Uterus (tissue), 4 donors: Measurements from ENCODE around the gene HHAT. TPM values are rescaled to one million over a fixed set of nuclear protein-coding genes. Genes with fewer than 3 reads are reported as not detected.

ENCODE experiments used
- DNase-seq, 2 donors: peaks; one replicate each; pipeline ENCODE4 v3.0.0-alpha.2; 2019 to 2020
- H3K27ac ChIP-seq, 2 donors: fragments of 200-600 bp; sonication (generic); 1 replicate in 1 of 2; 2 replicates in 1 of 2; pipeline ENCODE4 v1.5.1; 2016 to 2018
- H3K27me3 ChIP-seq, 2 donors: fragments of 200-600 bp; sonication (generic); one replicate each; pipeline ENCODE4 v1.5.1; 2018 to 2019; ENCODE audit warnings: control low read depth in 1 of 2
- H3K36me3 ChIP-seq, 2 donors: fragments of 200-600 bp; sonication (generic); one replicate each; pipeline ENCODE4 v1.5.1; 2019; ENCODE audit warnings: control low read depth in 1 of 2
- H3K4me1 ChIP-seq, 2 donors: fragments of 200-600 bp; sonication (generic); one replicate each; pipeline ENCODE4 v1.5.1; 2018 to 2019; ENCODE audit warnings: control low read depth in 1 of 2
- H3K4me3 ChIP-seq, 2 donors: fragments of 200-600 bp; sonication (generic); 1 replicate in 1 of 2; 2 replicates in 1 of 2; pipeline ENCODE4 v1.5.1; 2018 to 2019; ENCODE audit warnings: mild to moderate bottlenecking in 1 of 2
- H3K9me3 ChIP-seq, 2 donors: fragments of 200-600 bp; sonication (generic); one replicate each; pipeline ENCODE4 v1.5.1; 2019; ENCODE audit warnings: control low read depth in 1 of 2
- CTCF ChIP-seq, 4 experiments: fragments of 200-600 bp in 2 of 4; fragments of 450-650 bp in 2 of 4; sonication (generic) in 2 of 4; IDR thresholded peaks; one replicate each; pipeline ENCODE4 v1.5.1; 2016 to 2019; ENCODE audit warnings: antibody characterized with exemption in 4 of 4, mild to moderate bottlenecking in 2 of 4, moderate library complexity in 1 of 4
- POLR2A ChIP-seq, 2 donors: fragments of 450-650 bp; IDR thresholded peaks; one replicate each; pipeline ENCODE4 v1.6.1; 2016; ENCODE audit warnings: antibody characterized with exemption in 2 of 2, mild to moderate bottlenecking in 1 of 2, moderate library complexity in 1 of 2
- intact Hi-C: fragments of 100-400 bp; cut with DNase I; formaldehyde crosslinking; loops from one replicate; pipeline ENCODE4 v1.15.1; 2023; ENCODE audit warnings: low total_unique reads
- total RNA-seq, 4 donors: library from RNA; depleted of rRNA in 3 of 4; stranded (reverse); fragments of >200 nt in 3 of 4; gene quantifications; one replicate each; pipeline versions ENCODE4 v1.1.0 to v1.2.4, GENCODE V29; 2014 to 2023
- donor health status: DM: yes; HTN: yes; CAD: no.

The HHAT gene
- total RNA-seq, 4 donors from 2014 or later, result 0.88 to 10.9 (median 3.4) TPM

GRCh38 chr1:210584439-210585113 lies 255.9 kb downstream of the HHAT start:
- intact Hi-C loops, result no loop called here
- DNase-seq, result peak; percentile 21 to 33
- Histone ChIP-seq H3K27ac (no peak overlapping the region), H3K4me1 (no peaks in the 10 kb centered on the region), H3K4me3 (no peak overlapping the region), H3K27me3 (no peaks in the 10 kb centered on the region), H3K36me3 (no peaks in the 10 kb centered on the region), H3K9me3 (no peaks in the 10 kb centered on the region)
- TF ChIP-seq POLR2A (IDR thresholded peaks at IDR 0.05), result no peak
- peak in 3 of 4 experiments; percentile 5 to 15 (median 15) for TF ChIP-seq CTCF (IDR thresholded peaks at IDR 0.05)

GRCh38 chr1:210586771-210587170 lies 258.1 kb downstream of the HHAT start:
- Histone ChIP-seq H3K4me1 (no peaks in the 10 kb centered on the region), H3K9me3 (no peaks in the 10 kb centered on the region), H3K4me3 (no peak overlapping the region), H3K27ac (no peak overlapping the region), H3K36me3 (no peaks in the 10 kb centered on the region), H3K27me3 (no peaks in the 10 kb centered on the region)
- intact Hi-C loops, result no loop called here
- no peak for DNase-seq
- TF ChIP-seq CTCF (IDR thresholded peaks at IDR 0.05) (no peak), POLR2A (IDR thresholded peaks at IDR 0.05) (no peak)

- DNase-seq, result no peak
- intact Hi-C loops, result no loop called here
- TF ChIP-seq CTCF (IDR thresholded peaks at IDR 0.05), result no peak
- TF ChIP-seq POLR2A (IDR thresholded peaks at IDR 0.05), result no peak
- no peaks in the 10 kb centered on the region for H3K36me3 ChIP-seq
- no peaks in the 10 kb centered on the region for H3K27me3 ChIP-seq
- no peak overlapping the region for H3K27ac ChIP-seq
- H3K4me1 ChIP-seq, result no peaks in the 10 kb centered on the region
- no peak overlapping the region for H3K4me3 ChIP-seq
- no peaks in the 10 kb centered on the region for H3K9me3 ChIP-seq
These were observed 258.9 kb downstream of the HHAT start for GRCh38 chr1:210587566-210587965.

GRCh38 chr1:210588357-210588756 lies 259.7 kb downstream of the HHAT start:
- Histone ChIP-seq H3K27ac (no peak overlapping the region), H3K36me3 (no peaks in the 10 kb centered on the region), H3K4me3 (no peak overlapping the region), H3K27me3 (no peaks in the 10 kb centered on the region), H3K4me1 (no peaks in the 10 kb centered on the region), H3K9me3 (no peaks in the 10 kb centered on the region)
- TF ChIP-seq CTCF (IDR thresholded peaks at IDR 0.05), result no peak
- TF ChIP-seq POLR2A (IDR thresholded peaks at IDR 0.05), result no peak
- DNase-seq, result no peak
- intact Hi-C loops, result no loop called here

- H3K36me3 ChIP-seq, result no peaks in the 10 kb centered on the region
- intact Hi-C loops, result no loop called here
These were observed 260.2 kb downstream of the HHAT start for GRCh38 chr1:210588946-210589345.

More at GRCh38 chr1:210588946-210589345, 260.2 kb downstream of the HHAT start:
- DNase-seq, result no peak
- Histone ChIP-seq H3K4me1 (no peaks in the 10 kb centered on the region), H3K27me3 (no peaks in the 10 kb centered on the region), H3K9me3 (no peaks in the 10 kb centered on the region), H3K27ac (no peak overlapping the region), H3K4me3 (no peak overlapping the region)
- TF ChIP-seq CTCF (IDR thresholded peaks at IDR 0.05) (no peak), POLR2A (IDR thresholded peaks at IDR 0.05) (no peak)
